Uterus (tissue), 2 donors: ENCODE measurements around the gene AP3B1.

Source experiments
- POLR2A ChIP-seq, 2 donors: fragments of 450-650 bp; IDR thresholded peaks; one replicate each; pipeline ENCODE4 v1.6.1; 2016; ENCODE audit warnings: antibody characterized with exemption in 2 of 2, mild to moderate bottlenecking in 1 of 2, moderate library complexity in 1 of 2
- TF ChIP-seq, protein P1 (sequence below), 4 experiments: fragments of 200-600 bp in 2 of 4; fragments of 450-650 bp in 2 of 4; sonication (generic) in 2 of 4; IDR thresholded peaks; one replicate each; pipeline ENCODE4 v1.5.1; 2016 to 2019; ENCODE audit warnings: antibody characterized with exemption in 4 of 4, mild to moderate bottlenecking in 2 of 4, moderate library complexity in 1 of 4

GRCh38 chr5:78137290-78137689 is 157.2 kb downstream of the AP3B1 start:
- TF ChIP-seq, protein P1, sequence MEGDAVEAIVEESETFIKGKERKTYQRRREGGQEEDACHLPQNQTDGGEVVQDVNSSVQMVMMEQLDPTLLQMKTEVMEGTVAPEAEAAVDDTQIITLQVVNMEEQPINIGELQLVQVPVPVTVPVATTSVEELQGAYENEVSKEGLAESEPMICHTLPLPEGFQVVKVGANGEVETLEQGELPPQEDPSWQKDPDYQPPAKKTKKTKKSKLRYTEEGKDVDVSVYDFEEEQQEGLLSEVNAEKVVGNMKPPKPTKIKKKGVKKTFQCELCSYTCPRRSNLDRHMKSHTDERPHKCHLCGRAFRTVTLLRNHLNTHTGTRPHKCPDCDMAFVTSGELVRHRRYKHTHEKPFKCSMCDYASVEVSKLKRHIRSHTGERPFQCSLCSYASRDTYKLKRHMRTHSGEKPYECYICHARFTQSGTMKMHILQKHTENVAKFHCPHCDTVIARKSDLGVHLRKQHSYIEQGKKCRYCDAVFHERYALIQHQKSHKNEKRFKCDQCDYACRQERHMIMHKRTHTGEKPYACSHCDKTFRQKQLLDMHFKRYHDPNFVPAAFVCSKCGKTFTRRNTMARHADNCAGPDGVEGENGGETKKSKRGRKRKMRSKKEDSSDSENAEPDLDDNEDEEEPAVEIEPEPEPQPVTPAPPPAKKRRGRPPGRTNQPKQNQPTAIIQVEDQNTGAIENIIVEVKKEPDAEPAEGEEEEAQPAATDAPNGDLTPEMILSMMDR (IDR thresholded peaks at IDR 0.05), result no peak
- no peak for TF ChIP-seq POLR2A (IDR thresholded peaks at IDR 0.05)
